ENCODE data around the gene VSX1.

- TF ChIP-seq, protein P1, sequence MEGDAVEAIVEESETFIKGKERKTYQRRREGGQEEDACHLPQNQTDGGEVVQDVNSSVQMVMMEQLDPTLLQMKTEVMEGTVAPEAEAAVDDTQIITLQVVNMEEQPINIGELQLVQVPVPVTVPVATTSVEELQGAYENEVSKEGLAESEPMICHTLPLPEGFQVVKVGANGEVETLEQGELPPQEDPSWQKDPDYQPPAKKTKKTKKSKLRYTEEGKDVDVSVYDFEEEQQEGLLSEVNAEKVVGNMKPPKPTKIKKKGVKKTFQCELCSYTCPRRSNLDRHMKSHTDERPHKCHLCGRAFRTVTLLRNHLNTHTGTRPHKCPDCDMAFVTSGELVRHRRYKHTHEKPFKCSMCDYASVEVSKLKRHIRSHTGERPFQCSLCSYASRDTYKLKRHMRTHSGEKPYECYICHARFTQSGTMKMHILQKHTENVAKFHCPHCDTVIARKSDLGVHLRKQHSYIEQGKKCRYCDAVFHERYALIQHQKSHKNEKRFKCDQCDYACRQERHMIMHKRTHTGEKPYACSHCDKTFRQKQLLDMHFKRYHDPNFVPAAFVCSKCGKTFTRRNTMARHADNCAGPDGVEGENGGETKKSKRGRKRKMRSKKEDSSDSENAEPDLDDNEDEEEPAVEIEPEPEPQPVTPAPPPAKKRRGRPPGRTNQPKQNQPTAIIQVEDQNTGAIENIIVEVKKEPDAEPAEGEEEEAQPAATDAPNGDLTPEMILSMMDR (IDR thresholded peaks at IDR 0.05) = no peak
- no peak for TF ChIP-seq EZH2 (IDR thresholded peaks at IDR 0.05; ENCODE audit: borderline replicate concordance, insufficient read depth, low read depth, low read length, poor library complexity, severe bottlenecking)
Observed at GRCh38 chr20:25035921-25036320, 46.0 kb downstream of the VSX1 start.

All from B cell (primary cell).